Measurements from ENCODE around the gene CATSPERZ. TPM values are rescaled to one million over a fixed set of nuclear protein-coding genes. Genes with fewer than 3 reads are reported as not detected.

CATSPERZ gene
- total and polyA plus RNA-seq, 2 of the 8 experiments (the other 6 are each of a cell fraction or from before 2014, with no cell fraction given), result 0.77 TPM; not detected in 1

- Histone ChIP-seq H3K4ac (replicated peaks; ENCODE audit: insufficient read length, low read depth, low read length) (no peak overlapping the region), H2BK12ac (ENCODE audit: low read depth, low read length) (peak overlapping the region; percentile 60; the same call in 1 of the 2 replicates), H2BK15ac (ENCODE audit: low read length) (no peak overlapping the region), H4K5ac (ENCODE audit: insufficient read length, low read depth, low read length) (no peak overlapping the region), H4K8ac (ENCODE audit: extremely low read depth, insufficient read depth, low read length) (no peak overlapping the region), H4K20me1 (replicated peaks in 1 of 2; ENCODE audit: control insufficient read depth in 1 of 2, insufficient read depth in 2 of 2, low read length in 2 of 2) (peaks cover 6 to 19% of the 10 kb centered on the region in 2 experiments), H3K4me1 (replicated peaks in 1 of 4; ENCODE audit: control insufficient read depth in 3 of 4, insufficient read depth in 4 of 4, low read length in 3 of 4) (peaks cover 0 to 35% (median 31%) of the 10 kb centered on the region in 4 experiments; a peak in 6 of 7 replicates), H3K36me3 (ENCODE audit: control insufficient read depth in 2 of 4, insufficient read depth in 4 of 4, low read length in 3 of 4) (peaks cover 8 to 31% (median 17%) of the 10 kb centered on the region in 4 experiments), H3K79me1 (ENCODE audit: low read depth, low read length) (peaks cover 2% of the 10 kb centered on the region; the same call in 1 of the 2 replicates), H2AFZ (ENCODE audit: low read length) (no peak overlapping the region), H3K4me2 (ENCODE audit: insufficient read depth in 1 of 2, low read depth in 2 of 2, low read length in 2 of 2) (peak overlapping the region; percentile 73 to 88), H3K56ac (replicated peaks; ENCODE audit: insufficient read length, low read depth, low read length) (no peak overlapping the region), H2AK5ac (ENCODE audit: low read depth, low read length) (0 out of 2 replicates have a peak overlapping the region, but pooled peaks have one; percentile 54), H2BK5ac (ENCODE audit: low read depth, low read length) (no peak overlapping the region), H3K27me3 (replicated peaks in 1 of 4; ENCODE audit: control insufficient read depth in 3 of 4, extremely low read depth in 1 of 4, insufficient read depth in 3 of 4, low read length in 3 of 4) (no peaks in the 10 kb centered on the region), H3K9ac (replicated peaks in 1 of 4; ENCODE audit: extremely low read depth in 1 of 4, low read depth in 3 of 4, low read length in 3 of 4) (peak overlapping the region in 1 of 4 experiments; percentile 10; a peak in 2 of 7 replicates), H3K4me3 (ENCODE audit: extremely low read depth in 1 of 4, insufficient read depth in 2 of 4, low read depth in 3 of 4, low read length in 4 of 4) (peak overlapping the region in 3 of 4 experiments; percentile 74 to 86 (median 77); a peak in 6 of 8 replicates), H3K23ac (ENCODE audit: insufficient read length) (no peak overlapping the region), H2BK20ac (ENCODE audit: low read length) (no peak overlapping the region; the same call in 1 of the 2 replicates), H4K91ac (replicated peaks; ENCODE audit: insufficient read length, low read length) (no peak overlapping the region), H3K27ac (ENCODE audit: low read depth, low read length) (no peak overlapping the region), H3K14ac (ENCODE audit: insufficient read length) (no peak overlapping the region), H2BK120ac (replicated peaks; ENCODE audit: low read depth, low read length) (no peak overlapping the region), H3K79me2 (ENCODE audit: control insufficient read depth in 1 of 2, insufficient read depth in 2 of 2, low read length in 2 of 2) (peaks cover 0 to 23% of the 10 kb centered on the region in 2 experiments; a peak in 1 of 4 replicates), H3K9me3 (ENCODE audit: insufficient read depth in 2 of 2, low read depth in 1 of 2, low read length in 1 of 2) (no peaks in the 10 kb centered on the region), H3K18ac (ENCODE audit: extremely low read depth, low read length) (no peak overlapping the region; the same call in 1 of the 2 replicates), H3K23me2 (ENCODE audit: low read depth, low read length) (peaks cover 10% of the 10 kb centered on the region; the same call in 1 of the 2 replicates)
- POLR2A ChIA-PET (ENCODE audit: partially characterized antibody), result interaction anchor here (3.9 to 13.1 kb wide), 5 partner anchors 9 to 19 kb away, joined by 36 to 352 read pairs (median 101); partner anchors contain the start of genes DNAJC4, FKBP2, PPP1R14B and VEGFB
- CTCF ChIA-PET (ENCODE audit: partially characterized antibody), result interaction anchor here (0.8 to 10.0 kb wide), 6 partner anchors 13 to 102 kb away, joined by 3 to 102 read pairs (median 4); no protein-coding TSS in a partner anchor
- WGBS, 2 experiments (ENCODE audit: extremely low coverage in 1 of 2, insufficient coverage in 1 of 2, insufficient read length in 1 of 2, insufficient replicate concordance in 2 of 2, low coverage in 1 of 2, low lambda C conversion rate in 2 of 2, missing lambda C conversion rate in 1 of 2), result 86% methylated on average over 8 of the region's 8 CpGs; no CpG with 5 or more reads in 1 of the 2 experiments
- FAIRE-seq (no peak), DNase-seq (ENCODE audit: low read depth in 1 of 2, low spot score in 2 of 2) (no peak)
- no peak for TF ChIP-seq SUZ12 (IDR thresholded peaks at IDR 0.05; ENCODE audit: low read length)
- TF ChIP-seq KDM1A (IDR thresholded peaks at IDR 0.05; ENCODE audit: borderline replicate concordance, low read length), result peak; percentile 37; the same call in 1 of the 2 replicates
- no peak for TF ChIP-seq SIRT6 (IDR thresholded peaks at IDR 0.05; ENCODE audit: low read length)
- no peak for TF ChIP-seq POLR2AphosphoS5 (IDR thresholded peaks at IDR 0.05; ENCODE audit: low read depth, low read length)
Observed at GRCh38 chr11:64253043-64253442, 47.1 kb upstream of the CATSPERZ start.
